Right atrium auricular region (tissue), 2 donors: Measurements from ENCODE around the gene PGLYRP4. TPM values are rescaled to one million over a fixed set of nuclear protein-coding genes. Genes with fewer than 3 reads are reported as not detected.
A peak's percentile ranks its signal among the peaks of the same experiment; 100 is the strongest.

Source experiments
- DNase-seq: peaks from one replicate; pipeline ENCODE4 v3.0.0-alpha.2; 2019; ENCODE audit warnings: low spot score
- H3K27ac ChIP-seq, 2 donors: fragments of 200-600 bp; sonication (generic); 1 replicate in 1 of 2; 2 replicates in 1 of 2; pipeline ENCODE4 v1.5.1; 2016 to 2019
- H3K27me3 ChIP-seq, 2 donors: fragments of 200-600 bp; sonication (generic); one replicate each; pipeline versions ENCODE4 v1.5.1 to v1.6.0; 2017 to 2019
- H3K36me3 ChIP-seq: fragments of 200-600 bp; sonication (generic); one replicate; pipeline ENCODE4 v1.5.1; 2016
- H3K4me1 ChIP-seq, 2 donors: fragments of 200-600 bp; sonication (generic); one replicate each; pipeline versions ENCODE4 v1.5.1 to v1.6.0; 2017 to 2019
- H3K4me3 ChIP-seq, 2 donors: fragments of 200-600 bp; sonication (generic); 1 replicate in 1 of 2; 2 replicates in 1 of 2; pipeline ENCODE4 v1.5.1; 2017 to 2019; ENCODE audit warnings: mild to moderate bottlenecking in 1 of 2, moderate library complexity in 1 of 2
- H3K9me3 ChIP-seq, 2 donors: fragments of 200-600 bp; sonication (generic); one replicate each; pipeline ENCODE4 v1.5.1; 2019
- CTCF ChIP-seq, 2 donors: fragments of 200-600 bp; sonication (generic); IDR thresholded peaks; one replicate each; pipeline ENCODE4 v1.5.1; 2019; ENCODE audit warnings: antibody characterized with exemption in 2 of 2
- total RNA-seq, 2 donors: library from RNA; depleted of rRNA; stranded (reverse); fragments of >200 nt; gene quantifications; one replicate each; pipeline ENCODE4 v1.1.0, GENCODE V29; 2016

PGLYRP4 gene
- total RNA-seq, 2 donors from 2014 or later: not detected

DNA sequence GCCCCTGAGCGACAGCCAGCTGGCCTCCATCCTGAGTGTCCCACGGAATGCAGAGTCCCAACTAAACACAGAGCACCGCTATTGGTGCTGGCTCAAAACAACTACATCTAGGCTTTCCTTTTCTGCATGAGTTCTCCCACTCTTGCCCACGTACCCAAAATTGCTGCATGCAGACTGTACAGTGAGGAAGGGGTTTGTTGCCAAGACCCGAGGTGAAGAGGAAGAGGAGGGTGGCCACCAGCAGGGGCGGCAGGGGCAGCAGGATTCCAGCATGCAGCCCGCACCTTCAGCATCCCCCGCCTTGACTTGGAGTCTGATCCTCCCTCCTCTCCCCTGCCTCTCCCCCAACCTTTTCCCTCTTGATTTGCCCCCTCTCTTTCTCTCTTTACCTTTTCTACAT lies 17.1 kb upstream of the PGLYRP4 start:
- no peaks in the 10 kb centered on the region for H3K4me1 ChIP-seq
- H3K27me3 ChIP-seq: no peaks in the 10 kb centered on the region
- H3K4me3 ChIP-seq: no peak overlapping the region
- no peak overlapping the region for H3K27ac ChIP-seq
- H3K36me3 ChIP-seq: no peaks in the 10 kb centered on the region
- peak; percentile 1 for DNase-seq
- no peak for TF ChIP-seq CTCF (IDR thresholded peaks at IDR 0.05)
- no peaks in the 10 kb centered on the region for H3K9me3 ChIP-seq

- Histone ChIP-seq H3K27me3 (no peaks in the 10 kb centered on the region), H3K4me3 (no peak overlapping the region), H3K4me1 (no peaks in the 10 kb centered on the region), H3K27ac (no peak overlapping the region), H3K36me3 (no peaks in the 10 kb centered on the region), H3K9me3 (no peaks in the 10 kb centered on the region)
- no peak for TF ChIP-seq CTCF (IDR thresholded peaks at IDR 0.05)
- DNase-seq: peak; percentile 42
Measured at GRCh38 chr1:153364766-153365666, 16.4 kb upstream of the PGLYRP4 start.

DNA sequence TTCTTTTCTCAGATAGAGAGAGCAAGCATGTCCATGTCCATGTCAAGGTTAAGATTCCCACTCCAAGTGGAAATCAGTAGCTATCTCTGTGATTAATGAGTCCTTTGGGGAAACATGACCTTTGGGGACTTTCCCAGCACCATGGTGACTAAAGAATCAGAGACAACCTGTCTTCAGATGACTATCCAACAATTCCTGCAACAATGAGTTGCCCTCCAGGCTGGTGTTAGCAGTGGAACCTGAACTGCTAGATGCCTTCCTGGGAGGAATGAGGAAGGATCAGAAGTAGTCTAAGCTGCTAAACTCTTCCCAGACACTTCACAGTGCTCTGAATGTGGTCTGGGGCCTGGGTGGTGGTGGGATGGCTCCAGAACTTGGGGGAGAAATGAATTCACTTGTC lies 15.5 kb upstream of the PGLYRP4 start:
- no peaks in the 10 kb centered on the region for H3K9me3 ChIP-seq
- no peaks in the 10 kb centered on the region for H3K36me3 ChIP-seq
- no peak for TF ChIP-seq CTCF (IDR thresholded peaks at IDR 0.05)
- no peak overlapping the region for H3K4me3 ChIP-seq
- no peak overlapping the region for H3K27ac ChIP-seq
- H3K27me3 ChIP-seq: no peaks in the 10 kb centered on the region
- no peak for DNase-seq
- no peaks in the 10 kb centered on the region for H3K4me1 ChIP-seq

GRCh38 chr1:153363641-153364040 lies 15.0 kb upstream of the PGLYRP4 start:
- H3K4me1 ChIP-seq: no peaks in the 10 kb centered on the region
- no peak for TF ChIP-seq CTCF (IDR thresholded peaks at IDR 0.05)
- no peaks in the 10 kb centered on the region for H3K36me3 ChIP-seq
- DNase-seq: peak; percentile 21
- H3K27me3 ChIP-seq: no peaks in the 10 kb centered on the region
- no peaks in the 10 kb centered on the region for H3K9me3 ChIP-seq
- no peak overlapping the region for H3K4me3 ChIP-seq
- no peak overlapping the region for H3K27ac ChIP-seq

GRCh38 chr1:153362187-153362775 lies 13.6 kb upstream of the PGLYRP4 start:
- H3K27ac ChIP-seq: no peak overlapping the region
- H3K4me3 ChIP-seq: no peak overlapping the region
- H3K36me3 ChIP-seq: no peaks in the 10 kb centered on the region
- no peak for TF ChIP-seq CTCF (IDR thresholded peaks at IDR 0.05)
- no peaks in the 10 kb centered on the region for H3K4me1 ChIP-seq
- H3K9me3 ChIP-seq: no peaks in the 10 kb centered on the region
- peak; percentile 50 for DNase-seq
- H3K27me3 ChIP-seq: no peaks in the 10 kb centered on the region
